ENCODE results near the gene STX4.

The STX4 gene

GRCh38 chr16:31085411-31085810 lies 52.1 kb downstream of the STX4 start:
- no peak for DNase-seq

GRCh38 chr16:31085873-31086628 lies 52.7 kb downstream of the STX4 start:
- no peak for DNase-seq

- no peak for DNase-seq
Measured at GRCh38 chr16:31086629-31086906, 53.2 kb downstream of the STX4 start.

DNA sequence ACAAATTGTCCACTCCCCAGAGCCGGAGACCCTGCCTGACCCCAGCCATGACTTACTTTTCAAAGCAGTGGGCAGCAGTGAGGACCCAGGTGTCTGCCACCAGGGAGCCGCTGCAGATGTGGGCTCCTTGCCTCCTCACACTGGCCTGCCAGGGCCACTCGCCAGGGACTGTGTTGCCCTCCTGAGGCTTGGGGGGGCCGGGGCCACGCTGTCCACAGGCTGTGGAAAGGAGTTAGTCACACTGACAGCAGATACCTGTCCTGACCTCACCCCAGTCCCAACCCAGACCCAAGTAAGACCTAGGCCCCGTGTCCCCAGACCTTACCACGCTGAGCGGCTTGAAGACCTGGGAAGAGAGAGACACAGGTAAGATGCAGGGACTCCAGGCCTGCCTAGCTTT lies 54.1 kb downstream of the STX4 start:
- DNase-seq = no peak

DNA sequence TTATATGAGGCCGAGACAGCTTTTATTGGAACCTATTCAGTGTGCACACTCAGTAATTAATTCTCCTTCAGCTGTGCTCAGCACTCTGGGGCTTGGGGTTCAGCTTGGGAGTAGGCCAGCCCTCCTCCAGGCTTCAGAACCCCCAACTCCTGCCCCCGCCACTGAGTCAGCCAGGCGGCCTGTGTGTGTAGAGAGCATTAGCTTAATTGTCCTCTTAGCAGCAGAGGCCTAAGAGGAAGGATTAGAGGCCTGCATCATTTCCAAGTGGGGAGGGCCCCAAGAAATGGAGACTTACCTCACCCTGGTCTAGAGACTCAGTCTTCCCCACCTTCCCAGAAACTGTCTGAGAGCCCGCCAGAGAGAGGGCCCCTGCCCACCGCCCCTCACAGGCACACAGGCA lies 54.6 kb downstream of the STX4 start:
- no peak for DNase-seq

- no peak for DNase-seq
Measured at GRCh38 chr16:31088459-31089183, 55.3 kb downstream of the STX4 start, which contains the start of gene PRSS53. Gene PRSS53, minus strand, starts transcription at chr16:31088943. Its CDS starts 134 bp downstream, at chr16:31088809.

DNA sequence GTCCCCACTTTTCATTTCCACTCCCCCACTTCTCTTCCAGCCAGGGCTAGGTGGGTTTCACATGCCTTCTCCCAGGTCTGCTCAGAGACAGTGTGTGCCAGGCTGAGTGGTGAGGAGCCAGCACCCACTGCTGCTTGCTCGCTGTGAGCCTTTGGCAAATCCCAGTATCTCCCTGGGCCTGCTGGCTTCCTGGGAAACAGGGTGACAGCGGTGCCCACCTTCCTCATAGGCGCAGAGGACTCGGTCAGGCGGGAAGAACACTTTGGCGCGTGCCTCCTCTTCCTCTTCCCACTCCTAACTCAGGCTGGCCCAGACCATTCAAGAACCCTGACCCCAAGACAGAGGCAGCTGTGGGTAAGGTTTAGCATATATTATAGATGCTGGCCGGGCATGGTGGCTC lies 55.8 kb downstream of the STX4 start:
- no peak for DNase-seq
